T-helper 1 cell treated with Interleukin-12 subunit alpha and Interleukin-12 subunit beta and Interleukin-4 antibody, amounts not matched to agents 30 μg/mL and 1 μg/mL, for 36 hours (primary cell): Measurements from ENCODE around the gene KLK8.
"Not testable (repeated sequence)": the region's sequence is repeated elsewhere in the genome, so short reads cannot be mapped to it uniquely, and the experiment has no call there.

Experiments used
- H3K27ac Mint-ChIP-seq: one replicate; pipeline ENCODE4 v1.8.0; 2021; ENCODE audit warnings: mild to moderate bottlenecking, mixed read lengths
- H3K27me3 Mint-ChIP-seq: one replicate; pipeline ENCODE4 v1.8.0; 2021; ENCODE audit warnings: low read depth, mixed read lengths
- H3K36me3 Mint-ChIP-seq: one replicate; pipeline ENCODE4 v1.8.0; 2021; ENCODE audit warnings: low read depth, mixed read lengths
- H3K4me1 Mint-ChIP-seq: one replicate; pipeline ENCODE4 v1.8.0; 2021; ENCODE audit warnings: low read depth, mixed read lengths
- H3K4me3 Mint-ChIP-seq: one replicate; pipeline ENCODE4 v1.8.0; 2021; ENCODE audit warnings: mild to moderate bottlenecking, moderate library complexity, mixed read lengths
- H3K9me3 Mint-ChIP-seq: one replicate; pipeline ENCODE4 v1.8.0; 2021; ENCODE audit warnings: mixed read lengths

KLK8 gene

DNA sequence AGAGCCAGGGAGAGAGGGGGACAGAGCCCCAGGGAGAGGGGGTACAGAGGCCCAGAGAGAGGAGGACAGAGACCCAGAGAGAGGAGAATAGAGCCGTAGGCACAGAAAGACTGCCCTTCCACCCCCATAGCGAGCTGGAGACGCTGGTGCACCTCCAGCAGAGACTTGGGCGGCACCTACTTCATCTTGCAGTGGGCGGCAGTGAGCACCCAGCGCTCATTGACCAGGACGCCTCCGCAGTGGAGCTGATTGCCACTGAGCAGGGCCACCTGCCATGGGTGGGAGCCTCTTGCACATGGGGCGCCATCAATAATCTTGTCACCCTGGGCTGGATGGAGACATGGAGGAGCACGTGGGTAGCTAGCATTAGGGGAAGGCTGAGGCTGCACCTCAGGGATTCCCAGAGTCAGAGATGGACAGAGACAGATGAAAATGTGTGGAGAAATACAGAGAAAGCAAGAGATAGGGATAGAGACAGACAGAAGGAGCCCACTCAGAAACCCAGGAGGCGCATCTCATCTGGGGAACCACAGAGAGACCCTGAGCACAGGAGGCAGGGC, 19.7 kb downstream of the KLK8 start:
- no peaks in the 10 kb centered on the region for H3K4me1 Mint-ChIP-seq
- H3K36me3 Mint-ChIP-seq, result no peaks in the 10 kb centered on the region
- no peak overlapping the region for H3K27ac Mint-ChIP-seq
- no peak overlapping the region for H3K4me3 Mint-ChIP-seq
- peaks cover 11% of the 10 kb centered on the region for H3K27me3 Mint-ChIP-seq
- H3K9me3 Mint-ChIP-seq, result no peaks in the 10 kb centered on the region

DNA sequence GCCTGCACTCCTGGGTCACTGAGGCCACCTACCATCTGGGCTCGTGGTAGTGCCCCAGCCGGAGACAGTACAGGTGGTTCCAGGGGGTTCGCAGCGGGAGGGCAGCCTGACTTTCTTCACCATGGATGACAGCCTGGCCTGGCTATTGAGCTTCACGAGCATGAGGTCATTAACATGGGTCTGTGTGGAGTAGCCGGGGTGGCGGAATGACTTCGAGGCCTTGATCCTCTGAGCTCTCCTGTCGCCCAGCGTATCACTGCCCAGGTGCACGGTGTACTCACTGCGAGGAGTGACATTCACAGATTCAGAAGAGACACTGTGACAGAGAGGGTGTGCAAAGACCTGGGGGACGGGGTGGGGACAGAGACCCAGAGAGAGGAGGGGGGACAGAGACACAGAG, 21.2 kb downstream of the KLK8 start:
- no peaks in the 10 kb centered on the region for H3K36me3 Mint-ChIP-seq
- H3K4me3 Mint-ChIP-seq, result no peak overlapping the region
- H3K4me1 Mint-ChIP-seq, result no peaks in the 10 kb centered on the region
- H3K27me3 Mint-ChIP-seq, result peaks cover 11% of the 10 kb centered on the region
- no peaks in the 10 kb centered on the region for H3K9me3 Mint-ChIP-seq
- no peak overlapping the region for H3K27ac Mint-ChIP-seq

GRCh38 chr19:50979758-50980157, 21.6 kb downstream of the KLK8 start:
- Mint-ChIP-seq H3K4me3 (no peak overlapping the region), H3K27me3 (peaks cover 11% of the 10 kb centered on the region), H3K27ac (no peak overlapping the region), H3K9me3 (no peaks in the 10 kb centered on the region), H3K4me1 (no peaks in the 10 kb centered on the region), H3K36me3 (no peaks in the 10 kb centered on the region)

GRCh38 chr19:50978772-50979390, 22.5 kb downstream of the KLK8 start:
- Mint-ChIP-seq H3K4me3 (no peak overlapping the region), H3K9me3 (no peaks in the 10 kb centered on the region), H3K36me3 (no peaks in the 10 kb centered on the region), H3K4me1 (no peaks in the 10 kb centered on the region), H3K27ac (no peak overlapping the region), H3K27me3 (peaks cover 9% of the 10 kb centered on the region)

GRCh38 chr19:50977626-50978025, 23.8 kb downstream of the KLK8 start:
- peaks cover 9% of the 10 kb centered on the region for H3K27me3 Mint-ChIP-seq
- H3K4me1 Mint-ChIP-seq, result no peaks in the 10 kb centered on the region
- H3K9me3 Mint-ChIP-seq, result no peaks in the 10 kb centered on the region
- H3K36me3 Mint-ChIP-seq, result no peaks in the 10 kb centered on the region
- H3K4me3 Mint-ChIP-seq, result no peak overlapping the region
- no peak overlapping the region for H3K27ac Mint-ChIP-seq

GRCh38 chr19:50975766-50976165, 25.6 kb downstream of the KLK8 start:
- peaks cover 5% of the 10 kb centered on the region for H3K27me3 Mint-ChIP-seq
- no peaks in the 10 kb centered on the region for H3K9me3 Mint-ChIP-seq
- H3K36me3 Mint-ChIP-seq, result no peaks in the 10 kb centered on the region
- no peaks in the 10 kb centered on the region for H3K4me1 Mint-ChIP-seq
- no peak overlapping the region for H3K27ac Mint-ChIP-seq
- no peak overlapping the region for H3K4me3 Mint-ChIP-seq

DNA sequence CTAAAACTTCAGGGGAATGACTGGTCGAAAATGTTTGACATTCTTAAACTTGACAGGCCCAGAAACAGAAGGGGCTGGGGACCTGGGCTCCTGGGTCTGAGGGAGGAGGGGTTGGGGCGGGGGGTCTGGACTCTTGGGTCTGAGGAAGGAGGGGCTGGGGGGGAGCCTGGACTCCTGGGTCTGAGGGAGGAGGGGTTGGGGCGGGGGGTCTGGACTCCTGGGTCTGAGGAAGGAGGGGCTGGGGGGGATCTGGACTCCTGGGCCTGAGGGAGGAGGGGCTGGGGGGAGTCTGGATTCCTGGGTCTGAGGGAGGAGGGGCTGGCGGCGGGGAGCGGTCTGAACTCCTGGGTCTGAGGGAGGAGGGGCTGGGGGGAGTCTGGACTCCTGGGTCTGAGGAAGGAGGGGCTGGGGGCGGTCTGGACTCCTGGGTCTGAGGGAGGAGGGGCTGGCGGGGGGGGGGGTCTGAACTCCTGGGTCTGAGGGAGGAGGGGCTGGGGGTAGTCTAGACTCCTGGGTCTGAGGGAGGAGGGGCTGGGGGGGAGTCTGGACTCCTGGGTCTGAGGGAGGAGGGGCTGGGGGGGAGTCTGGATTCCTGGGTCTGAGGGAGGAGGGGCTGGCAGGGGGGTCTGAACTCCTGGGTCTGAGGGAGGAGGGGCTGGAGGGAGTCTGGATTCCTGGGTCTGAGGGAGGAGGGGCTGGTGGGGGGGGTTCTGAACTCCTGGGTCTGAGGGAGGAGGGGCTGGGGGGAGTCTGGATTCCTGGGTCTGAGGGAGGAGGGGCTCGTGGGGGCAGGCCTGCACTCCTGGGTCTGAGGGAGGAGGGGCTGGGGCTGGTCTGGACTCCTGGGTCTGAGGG, 26.5 kb downstream of the KLK8 start:
- Mint-ChIP-seq H3K4me3 (no peak overlapping the region), H3K27me3 (peaks cover 4% of the 10 kb centered on the region), H3K4me1 (no peaks in the 10 kb centered on the region), H3K36me3 (no peaks in the 10 kb centered on the region), H3K27ac (no peak overlapping the region), H3K9me3 (no peaks in the 10 kb centered on the region)

DNA sequence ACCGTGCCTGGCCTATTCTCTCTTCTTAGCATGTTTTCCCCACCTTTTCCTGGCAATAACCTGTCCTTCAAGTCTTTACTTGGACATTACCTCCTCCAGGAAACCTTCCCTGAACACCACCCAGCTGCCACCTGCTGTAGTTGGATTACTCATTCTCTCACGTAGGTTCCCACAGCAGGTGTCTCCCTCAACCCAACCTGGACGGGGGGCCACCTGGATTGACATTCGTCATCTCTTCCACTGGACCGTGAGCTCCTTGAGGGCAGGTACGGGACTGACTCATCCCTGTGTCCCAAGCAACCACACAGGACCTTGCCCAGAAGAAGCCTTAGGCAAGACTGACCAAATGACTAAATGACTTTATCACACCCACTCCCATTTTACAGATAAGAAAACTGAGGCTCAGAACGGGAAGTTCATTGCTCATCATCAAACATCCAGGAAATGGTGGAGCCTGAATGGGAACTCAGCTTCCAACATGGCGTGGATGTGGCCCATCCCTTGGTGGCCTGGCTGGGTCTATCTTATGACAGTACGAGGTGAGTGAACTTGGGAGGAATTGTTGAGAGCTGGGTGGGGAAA, 28.5 kb downstream of the KLK8 start:
- Mint-ChIP-seq H3K4me3 (no peak overlapping the region), H3K27ac (no peak overlapping the region), H3K36me3 (no peaks in the 10 kb centered on the region), H3K9me3 (no peaks in the 10 kb centered on the region), H3K4me1 (no peaks in the 10 kb centered on the region), H3K27me3 (peaks cover 4% of the 10 kb centered on the region)

- not testable (repeated sequence) for H3K27me3 Mint-ChIP-seq, H3K4me3 Mint-ChIP-seq, H3K4me1 Mint-ChIP-seq, H3K9me3 Mint-ChIP-seq, H3K27ac Mint-ChIP-seq, H3K36me3 Mint-ChIP-seq
Measured at GRCh38 chr19:50969810-50970209, 31.6 kb downstream of the KLK8 start.

DNA sequence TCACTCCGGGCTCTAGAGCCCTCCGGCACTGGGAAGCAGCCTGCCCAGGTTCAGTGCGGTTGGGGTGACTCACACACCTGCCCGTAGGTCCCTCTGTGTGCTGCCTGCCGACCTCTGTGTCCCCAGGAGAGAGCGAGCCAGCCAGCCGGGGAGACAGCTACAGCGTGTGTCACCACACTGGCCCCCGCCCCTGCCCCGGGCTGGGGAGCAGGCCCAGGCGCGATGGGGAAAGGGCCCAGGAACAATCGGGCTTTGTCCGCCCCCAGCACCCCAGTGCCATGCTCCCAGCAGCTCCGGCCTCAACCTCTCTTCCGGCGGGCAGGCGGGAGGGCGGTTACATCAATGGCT, 32.0 kb downstream of the KLK8 start, which contains the start of gene KLK6:
Gene KLK6, minus strand, starts transcription at position 179 of the 348 bp plus-strand sequence. CDS start 1,487 bp downstream, outside the sequence.
- Mint-ChIP-seq H3K4me3 (no peak within 1 kb of the TSS), H3K27me3 (peaks cover 2% of the 10 kb centered on the region), H3K36me3 (no peaks in the 10 kb centered on the region), H3K27ac (no peak within 1 kb of the TSS), H3K9me3 (no peaks in the 10 kb centered on the region), H3K4me1 (no peaks in the 10 kb centered on the region)

DNA sequence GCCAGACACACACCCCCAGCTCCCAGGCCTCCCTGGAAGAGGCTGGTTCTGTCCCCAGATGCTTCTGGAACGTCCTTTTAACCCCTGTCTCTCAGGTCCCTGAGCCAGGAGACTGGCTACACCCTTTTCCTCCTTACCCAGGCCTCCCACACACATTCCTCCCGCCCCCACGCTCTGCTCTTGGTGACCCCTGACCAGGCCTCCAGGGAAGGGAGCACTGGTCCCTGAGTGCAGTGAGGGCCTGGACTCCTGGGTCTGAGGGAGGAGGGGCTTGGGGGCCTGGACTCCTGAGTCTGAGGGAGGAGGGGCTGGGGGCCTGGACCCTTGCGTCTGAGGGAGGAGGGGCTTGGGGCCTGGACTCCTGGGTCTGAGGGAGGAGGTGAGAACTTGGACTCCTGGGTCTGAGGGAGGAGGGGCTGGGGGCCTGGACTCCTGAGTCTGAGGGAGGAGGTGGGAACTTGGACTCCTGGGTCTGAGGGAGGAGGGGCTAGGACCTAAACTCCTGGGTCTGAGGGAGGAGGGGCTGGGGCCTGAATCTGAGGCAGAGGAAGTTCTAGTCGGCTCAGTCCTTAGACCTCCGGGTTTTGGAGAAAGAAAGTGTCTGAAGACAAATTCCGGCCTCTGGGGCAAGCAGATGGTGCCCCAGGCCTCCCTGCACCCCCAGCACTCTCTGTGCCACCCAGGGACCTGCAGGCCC, 32.5 kb downstream of the KLK8 start:
- no peak overlapping the region for H3K4me3 Mint-ChIP-seq
- no peak overlapping the region for H3K27ac Mint-ChIP-seq

DNA sequence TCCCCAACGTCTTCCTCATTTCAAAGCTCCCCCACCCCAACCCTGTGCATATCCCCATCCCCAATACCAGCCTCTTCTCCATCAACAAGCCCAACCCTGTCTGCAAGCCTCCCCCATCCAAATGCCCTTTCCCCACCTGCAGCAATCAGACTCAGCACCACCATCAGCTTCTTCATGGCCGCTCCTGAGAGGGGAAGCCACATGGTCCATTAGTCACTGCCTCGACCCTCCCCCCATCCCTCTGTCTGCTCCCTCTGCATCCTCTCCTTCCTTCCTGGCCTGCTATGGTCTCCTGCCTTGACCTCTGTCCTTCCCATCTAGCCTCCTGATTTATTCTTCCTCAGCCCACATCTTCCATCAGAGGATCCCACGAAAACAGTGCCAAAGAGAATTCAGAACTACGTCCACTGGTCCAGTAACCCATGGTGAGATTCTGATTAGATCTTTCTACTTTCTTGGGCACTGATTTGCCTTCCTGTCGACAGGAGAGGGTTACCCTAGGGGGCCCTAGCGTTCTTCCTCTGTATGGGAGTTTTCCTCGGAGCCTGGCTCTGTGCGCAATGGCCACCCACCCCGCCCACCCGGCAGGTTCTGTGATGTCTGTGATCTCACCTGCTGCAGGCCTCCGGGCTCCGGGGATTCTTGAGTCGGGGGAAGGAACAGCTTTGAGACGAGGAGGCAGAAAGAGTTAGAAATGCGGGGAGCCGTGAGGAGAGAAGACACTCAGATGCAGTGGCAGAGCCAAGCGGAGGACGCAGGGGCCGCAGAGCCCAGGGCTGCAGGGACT, 33.3 kb downstream of the KLK8 start:
- Mint-ChIP-seq H3K4me3 (no peak overlapping the region), H3K4me1 (no peaks in the 10 kb centered on the region), H3K27ac (no peak overlapping the region), H3K9me3 (no peaks in the 10 kb centered on the region), H3K27me3 (no peaks in the 10 kb centered on the region), H3K36me3 (no peaks in the 10 kb centered on the region)

More for the DNA sequence above, 32.5 kb downstream of the KLK8 start:
- Mint-ChIP-seq H3K4me1 (no peaks in the 10 kb centered on the region), H3K27me3 (no peaks in the 10 kb centered on the region), H3K9me3 (no peaks in the 10 kb centered on the region), H3K36me3 (no peaks in the 10 kb centered on the region)

DNA sequence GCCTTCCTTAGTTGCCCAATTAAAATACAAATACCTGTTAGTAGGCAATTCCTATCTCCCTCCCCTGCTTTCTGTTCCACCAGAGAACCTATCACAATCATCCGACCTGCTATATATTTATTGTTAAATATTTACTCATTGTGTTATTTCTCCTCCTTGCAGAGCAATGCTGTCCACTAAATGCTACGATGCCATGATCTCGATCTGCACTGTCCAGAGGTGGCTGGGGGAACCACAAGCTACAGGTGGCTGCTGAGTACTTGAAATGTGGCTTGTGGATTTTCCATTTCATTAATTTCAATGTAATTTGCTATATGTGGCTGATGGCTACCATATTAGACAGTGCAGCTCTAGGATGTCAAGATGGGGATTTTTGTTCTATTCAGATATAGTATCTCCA, 37.1 kb downstream of the KLK8 start:
- Mint-ChIP-seq H3K36me3 (no peaks in the 10 kb centered on the region), H3K4me3 (no peak overlapping the region), H3K9me3 (peaks cover 3% of the 10 kb centered on the region), H3K4me1 (no peaks in the 10 kb centered on the region), H3K27ac (no peak overlapping the region), H3K27me3 (peaks cover 3% of the 10 kb centered on the region)

DNA sequence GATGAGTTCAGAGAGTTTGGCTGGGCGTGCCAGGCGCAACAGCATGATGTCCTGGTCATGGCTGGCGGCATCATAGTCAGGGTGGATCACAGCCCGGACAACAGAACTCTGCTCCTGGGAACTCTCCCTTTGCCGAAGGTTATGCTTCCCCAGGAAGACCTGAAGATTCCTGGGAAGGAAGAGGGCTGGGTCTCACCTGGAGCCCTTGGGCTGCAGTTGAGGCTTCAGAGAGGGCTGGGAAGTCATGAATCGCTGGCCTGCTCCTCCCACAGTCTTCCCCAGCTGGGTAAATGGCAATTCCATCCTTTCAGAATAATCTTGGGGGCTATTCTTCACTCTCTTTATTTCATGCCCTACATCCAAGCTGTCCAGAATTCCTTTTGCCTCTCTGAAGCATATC, 38.0 kb downstream of the KLK8 start:
- no peaks in the 10 kb centered on the region for H3K36me3 Mint-ChIP-seq
- no peak overlapping the region for H3K27ac Mint-ChIP-seq
- H3K4me3 Mint-ChIP-seq, result no peak overlapping the region
- peaks cover 4% of the 10 kb centered on the region for H3K9me3 Mint-ChIP-seq
- H3K27me3 Mint-ChIP-seq, result peaks cover 4% of the 10 kb centered on the region
- H3K4me1 Mint-ChIP-seq, result no peaks in the 10 kb centered on the region
